Stimulated activated CD8-positive, alpha-beta memory T cell treated with anti-CD3 and anti-CD28 coated beads, Interleukin-12 subunit alpha, Interleukin-12 subunit beta, amount 100 ng/mL, for 1 hour (primary cell): ENCODE measurements around the gene OR51B5.
"Not testable (repeated sequence)": the region's sequence is repeated elsewhere in the genome, so short reads cannot be mapped to it uniquely, and the experiment has no call there.

Experiments used
- DNase-seq: peaks from one replicate; pipeline ENCODE4 v3.0.0-alpha.2; 2020; ENCODE audit warnings: low read depth

Gene OR51B5

GRCh38 chr11:5343474-5344335 lies at the start of gene OR51B5:
Gene OR51B5, minus strand, starts transcription at chr11:5343524. Its CDS starts 0 bp downstream, at chr11:5343524.
- DNase-seq: no peak

DNA sequence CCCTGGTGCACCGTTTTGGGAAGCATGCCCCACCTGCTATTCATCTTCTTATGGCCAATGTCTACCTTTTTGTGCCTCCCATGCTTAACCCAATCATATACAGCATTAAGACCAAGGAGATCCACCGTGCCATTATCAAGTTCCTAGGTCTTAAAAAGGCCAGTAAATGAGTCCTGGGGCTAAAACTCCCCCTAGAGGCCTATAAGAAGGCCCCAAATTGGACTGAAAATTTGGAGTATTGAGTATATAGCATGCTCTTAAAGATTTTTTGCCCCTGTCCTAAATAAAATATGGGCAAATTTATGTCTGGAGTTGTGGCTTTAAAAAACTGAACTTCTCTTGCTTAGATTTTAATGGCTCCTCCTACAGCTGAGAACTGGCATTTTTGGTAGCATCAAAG lies 46.9 kb upstream of the OR51B5 start:
- no peak for DNase-seq

- no peak for DNase-seq
These were observed 41.0 kb upstream of the OR51B5 start for GRCh38 chr11:5384335-5384734.

- no peak for DNase-seq
These were observed 40.3 kb upstream of the OR51B5 start, which contains the start of gene OR51M1 for GRCh38 chr11:5383576-5383975. Gene OR51M1, plus strand, starts transcription at chr11:5383812. Its CDS starts 5,587 bp downstream, at chr11:5389399.

DNA sequence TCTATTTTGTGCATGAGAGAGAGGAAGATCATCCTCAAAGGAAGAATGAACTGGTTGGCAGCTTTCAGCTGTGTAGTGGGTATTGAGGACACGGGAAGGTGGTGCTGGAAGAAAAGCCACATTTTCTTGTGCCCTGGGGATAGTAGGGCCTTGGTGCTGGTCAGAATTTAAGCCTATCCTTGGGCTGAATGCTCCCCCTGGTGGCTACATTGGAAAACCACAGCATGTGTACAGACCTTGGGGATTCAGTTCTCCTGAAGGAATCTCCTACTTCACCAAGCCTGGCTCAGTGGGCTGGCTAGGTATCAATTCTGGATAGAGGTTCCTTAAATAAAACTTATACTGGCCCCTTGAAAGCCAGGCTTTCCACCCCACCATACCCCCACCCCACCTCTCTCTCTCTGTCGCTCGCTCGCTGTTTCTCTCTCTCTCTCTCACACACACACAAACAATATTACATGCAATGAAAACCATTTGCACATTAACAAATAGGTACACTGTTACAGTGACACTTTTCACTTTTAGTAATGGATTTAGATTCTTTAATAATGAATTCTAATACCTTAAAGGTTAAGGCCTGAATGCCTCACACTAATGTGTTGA lies 37.5 kb upstream of the OR51B5 start:
- DNase-seq: no peak

- DNase-seq: no peak
These were observed 26.5 kb upstream of the OR51B5 start for GRCh38 chr11:5369789-5370188.

- no peak for DNase-seq
These were observed 25.2 kb upstream of the OR51B5 start for GRCh38 chr11:5368502-5369043.

DNA sequence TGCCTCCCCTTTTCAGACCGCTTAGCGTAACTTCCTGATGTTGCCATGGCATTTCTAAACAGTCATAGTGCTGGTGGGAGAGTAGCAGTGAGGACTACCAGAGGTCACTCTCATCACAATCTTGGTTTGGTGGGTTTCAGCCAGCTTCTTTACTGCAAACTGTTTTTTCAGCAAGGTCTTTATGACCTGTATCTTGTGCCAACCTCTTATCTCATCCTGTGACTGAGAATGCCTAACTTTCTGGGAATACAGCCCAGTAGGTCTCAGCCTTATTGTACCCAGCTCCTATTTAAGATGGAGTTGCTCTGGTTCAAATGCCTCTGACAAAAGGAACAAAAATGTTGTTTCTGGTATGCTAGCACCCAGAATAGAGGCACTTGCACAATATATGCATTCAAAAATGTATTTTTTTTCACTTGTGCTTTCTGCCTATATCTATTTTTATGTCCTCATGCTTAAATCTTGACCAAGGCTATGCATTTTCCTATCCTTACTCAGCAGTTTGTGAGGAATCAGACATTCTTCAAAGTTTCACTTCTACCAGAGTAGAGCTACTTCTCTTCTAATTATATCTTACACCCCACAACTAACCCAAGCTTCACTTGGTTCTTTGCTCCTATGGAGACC lies 24.2 kb upstream of the OR51B5 start:
- DNase-seq: no peak

- DNase-seq: no peak
These were observed 23.5 kb upstream of the OR51B5 start for GRCh38 chr11:5366856-5367255.

- DNase-seq: not testable (repeated sequence)
These were observed 23.0 kb upstream of the OR51B5 start for GRCh38 chr11:5366365-5366764.

DNA sequence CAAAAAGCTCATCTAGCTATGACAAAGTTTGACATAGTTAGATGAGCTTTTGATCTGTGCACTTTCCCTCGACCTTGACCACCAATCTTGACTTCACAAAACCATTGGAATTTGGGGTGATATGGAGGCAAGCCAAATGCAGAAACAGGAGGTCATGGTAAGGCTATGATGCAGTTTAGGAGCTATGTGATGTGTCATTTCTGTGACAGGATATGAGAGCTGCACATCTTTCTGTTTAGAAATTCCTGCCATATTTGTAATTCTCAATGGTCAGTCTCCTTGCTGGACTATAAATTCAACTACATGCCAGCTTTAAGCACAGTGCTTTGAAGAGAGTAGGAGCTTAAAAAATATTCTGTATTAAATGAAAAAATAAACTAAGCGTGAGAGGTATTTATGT lies 20.9 kb upstream of the OR51B5 start:
- DNase-seq: no peak

- no peak for DNase-seq
These were observed 20.4 kb upstream of the OR51B5 start for GRCh38 chr11:5363679-5364078.

DNA sequence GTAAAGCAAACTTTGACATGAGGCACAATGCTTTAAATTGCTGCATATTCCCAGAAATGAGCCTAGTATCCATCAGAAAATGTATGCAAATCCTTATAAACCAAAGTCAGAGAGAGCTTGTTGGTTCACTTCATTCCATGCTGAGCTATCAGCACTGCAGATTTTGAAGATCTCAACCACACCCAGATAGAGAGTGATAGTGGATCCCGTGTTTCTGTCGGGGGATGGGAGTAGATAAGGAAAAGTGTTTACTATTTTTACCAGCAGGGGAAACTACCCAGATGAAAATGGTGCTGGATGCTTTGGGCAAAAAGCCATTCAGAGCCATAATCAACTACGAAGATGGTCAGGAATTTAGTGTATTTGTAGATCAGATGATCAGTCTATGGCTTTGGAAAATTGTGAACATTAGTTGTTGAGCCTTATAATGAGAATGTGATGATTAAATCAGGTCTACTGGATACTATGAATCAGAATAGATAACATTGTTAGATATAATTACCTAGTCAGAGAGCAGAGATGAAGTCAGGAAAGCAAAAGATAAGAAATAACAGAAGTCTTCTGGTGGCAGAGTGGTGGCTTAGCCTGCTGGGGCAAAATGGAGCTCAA lies 18.8 kb upstream of the OR51B5 start:
- DNase-seq: no peak

DNA sequence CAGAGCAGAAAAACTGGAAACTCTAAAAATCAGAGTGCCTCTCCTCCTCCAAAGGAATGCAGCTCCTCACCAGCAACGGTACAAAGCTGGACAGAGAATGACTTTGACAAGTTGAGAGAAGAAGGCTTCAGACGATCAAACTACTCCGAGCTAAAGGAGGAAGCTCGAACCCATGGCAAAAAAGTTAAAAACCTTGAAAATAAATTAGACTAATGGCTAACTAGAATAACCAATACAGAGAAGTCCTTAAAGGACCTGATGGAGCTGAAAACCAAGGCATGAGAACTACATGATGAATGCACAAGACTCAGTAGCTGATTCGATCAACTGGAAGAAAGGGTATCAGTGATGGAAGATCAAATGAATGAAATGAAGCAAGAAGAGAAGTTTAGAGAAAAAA lies 12.7 kb upstream of the OR51B5 start:
- DNase-seq: not testable (repeated sequence)

- no peak for DNase-seq
These were observed 7.9 kb upstream of the OR51B5 start, which contains the start of gene OR51B6 for GRCh38 chr11:5351208-5351607. Gene OR51B6, plus strand, starts transcription at chr11:5351508. Its CDS starts 0 bp downstream, at chr11:5351508.

- DNase-seq: no peak
These were observed 6.2 kb upstream of the OR51B5 start for GRCh38 chr11:5349550-5349949.

DNA sequence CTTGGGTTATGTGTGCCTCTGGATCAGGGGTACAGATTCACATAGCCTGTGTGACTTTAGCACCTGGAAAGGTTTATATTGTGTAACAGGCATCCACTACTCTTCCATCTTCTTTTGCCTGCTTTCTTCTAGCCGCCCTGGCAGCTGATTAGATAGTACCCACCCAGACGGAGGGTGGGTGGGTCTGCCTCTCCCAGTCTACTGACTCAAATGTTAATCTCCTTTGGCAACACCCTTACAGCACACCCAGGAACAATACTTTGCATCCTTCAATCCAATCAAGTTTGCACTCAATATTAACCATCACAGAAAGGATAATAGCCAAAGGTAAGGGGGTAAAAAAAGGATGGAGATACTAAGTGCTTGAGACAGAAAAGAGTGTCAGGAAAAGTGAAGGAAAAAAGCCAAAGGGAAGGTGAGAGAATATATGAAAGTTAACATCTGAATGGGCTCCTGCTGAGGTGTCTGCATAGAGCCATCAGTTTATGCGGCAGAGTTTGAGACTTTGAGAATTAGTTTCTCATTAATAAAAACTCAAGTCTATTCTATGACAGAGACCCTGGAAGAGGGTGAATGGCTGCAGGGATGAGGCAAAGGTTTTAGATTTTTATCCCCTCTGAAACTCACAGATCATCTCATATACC lies 5.3 kb upstream of the OR51B5 start:
- no peak for DNase-seq

DNA sequence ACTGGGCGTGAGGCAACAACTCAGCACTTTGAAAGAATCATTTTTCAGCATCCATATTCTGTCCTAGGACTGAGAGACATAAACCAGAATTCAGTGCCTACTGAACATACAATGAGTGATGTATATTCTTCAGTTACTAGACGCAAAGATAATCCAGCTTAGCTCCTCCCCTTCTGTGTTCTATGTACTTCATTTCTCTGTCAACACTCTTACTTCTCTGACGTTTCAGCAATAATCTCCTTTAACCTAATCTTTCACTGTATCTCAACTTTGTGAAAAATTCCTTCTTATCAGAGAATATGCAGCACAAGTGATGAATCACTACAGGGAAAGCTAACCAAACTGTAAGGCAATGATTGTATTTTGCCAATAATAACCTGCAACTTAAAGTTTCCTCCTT lies 2.5 kb upstream of the OR51B5 start:
- no peak for DNase-seq

- no peak for DNase-seq
These were observed 3.5 kb downstream of the OR51B5 start for GRCh38 chr11:5339771-5340322.

- DNase-seq: not testable (repeated sequence)
These were observed 6.1 kb downstream of the OR51B5 start for GRCh38 chr11:5337253-5337652.

DNA sequence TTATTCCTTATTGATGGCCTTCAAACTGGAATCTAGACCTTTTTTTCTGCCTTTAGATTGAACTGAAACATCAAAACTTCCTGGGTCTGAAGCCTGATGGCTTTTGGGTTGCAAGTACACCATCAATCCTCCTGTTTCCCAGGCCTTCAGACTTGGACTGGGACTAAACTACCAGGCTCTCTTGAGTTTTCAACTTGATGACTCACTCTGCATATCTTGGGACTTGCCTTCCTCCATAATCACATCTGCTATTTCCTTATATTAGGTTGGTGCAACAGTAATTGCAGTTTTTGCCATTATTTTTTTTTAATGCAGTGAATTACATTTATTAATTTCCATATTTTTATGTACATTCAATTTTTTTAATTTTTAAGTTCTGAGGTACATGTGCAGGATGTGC lies 7.0 kb downstream of the OR51B5 start:
- no peak for DNase-seq
